Activated T-cell treated with anti-CD3 and anti-CD28 coated beads, Interleukin-2, amount 50 U/mL, for 72 hours (primary cell): ENCODE measurements around the gene SH3RF3. TPM values are rescaled to one million over a fixed set of nuclear protein-coding genes. Genes with fewer than 3 reads are reported as not detected.

Experiments
- ATAC-seq, 2 donors: fragments of 150-1000 bp; cut with Tn5 transposase; replicated peaks in 1 of 2; 2 replicates each; pipeline ENCODE4 v1.10.0; 2021; ENCODE audit warnings: moderate library complexity in 2 of 2, mild to moderate bottlenecking in 1 of 2
- DNase-seq, 2 donors: peaks; one replicate each; pipeline ENCODE4 v3.0.0; 2021 to 2022; ENCODE audit warnings: mixed read lengths in 1 of 2
- H3K27ac Mint-ChIP-seq: one replicate; pipeline ENCODE4 v1.8.0; 2022; ENCODE audit warnings: mild to moderate bottlenecking, moderate library complexity, mixed read lengths
- H3K27me3 Mint-ChIP-seq: one replicate; pipeline ENCODE4 v1.8.0; 2022; ENCODE audit warnings: low read depth, mixed read lengths
- H3K36me3 Mint-ChIP-seq, 2 donors: one replicate each; pipeline ENCODE4 v1.8.0; 2022; ENCODE audit warnings: mixed read lengths in 2 of 2, mild to moderate bottlenecking in 1 of 2; ENCODE audit not compliant: insufficient read depth in 2 of 2
- H3K4me1 Mint-ChIP-seq: one replicate; pipeline ENCODE4 v1.8.0; 2022; ENCODE audit warnings: low read depth, mixed read lengths
- H3K4me3 Mint-ChIP-seq, 2 donors: one replicate each; pipeline ENCODE4 v1.8.0; 2022; ENCODE audit warnings: mild to moderate bottlenecking in 2 of 2, mixed read lengths in 2 of 2, moderate library complexity in 2 of 2
- H3K9me3 Mint-ChIP-seq, 2 donors: one replicate each; pipeline ENCODE4 v1.8.0; 2022; ENCODE audit warnings: mixed read lengths in 2 of 2
- total RNA-seq, 2 donors: library from RNA; stranded (reverse); gene quantifications; one replicate each; pipeline ENCODE4 v1.2.3, GENCODE V29; 2022

SH3RF3 gene
- total RNA-seq, 2 donors from 2014 or later, result 1.0 to 1.2 TPM

GRCh38 chr2:109186656-109187250 lies 57.7 kb downstream of the SH3RF3 start:
- H3K4me3 Mint-ChIP-seq, result no peak overlapping the region
- no peaks in the 10 kb centered on the region for H3K4me1 Mint-ChIP-seq
- no peak overlapping the region for H3K27ac Mint-ChIP-seq
- ATAC-seq, result no peak
- no peaks in the 10 kb centered on the region for H3K27me3 Mint-ChIP-seq
- DNase-seq, result no peak
- H3K9me3 Mint-ChIP-seq, result no peaks in the 10 kb centered on the region
- H3K36me3 Mint-ChIP-seq, result peaks cover 0 to under 1% of the 10 kb centered on the region in 2 donors

GRCh38 chr2:109187711-109188495 lies 58.9 kb downstream of the SH3RF3 start:
- no peaks in the 10 kb centered on the region for H3K27me3 Mint-ChIP-seq
- no peak for ATAC-seq
- DNase-seq, result no peak
- H3K4me3 Mint-ChIP-seq, result no peak overlapping the region
- H3K36me3 Mint-ChIP-seq, result no peaks in the 10 kb centered on the region
- no peaks in the 10 kb centered on the region for H3K9me3 Mint-ChIP-seq
- no peaks in the 10 kb centered on the region for H3K4me1 Mint-ChIP-seq
- no peak overlapping the region for H3K27ac Mint-ChIP-seq

GRCh38 chr2:109188496-109188890 lies 59.5 kb downstream of the SH3RF3 start:
- Mint-ChIP-seq H3K4me3 (no peak overlapping the region), H3K4me1 (no peaks in the 10 kb centered on the region), H3K9me3 (no peaks in the 10 kb centered on the region), H3K27me3 (no peaks in the 10 kb centered on the region), H3K27ac (no peak overlapping the region), H3K36me3 (no peaks in the 10 kb centered on the region)
- DNase-seq (no peak), ATAC-seq (no peak)

- H3K4me3 Mint-ChIP-seq, result no peak overlapping the region
- H3K27ac Mint-ChIP-seq, result no peak overlapping the region
- ATAC-seq (no peak), DNase-seq (no peak)
- H3K4me1 Mint-ChIP-seq, result no peaks in the 10 kb centered on the region
- H3K36me3 Mint-ChIP-seq, result no peaks in the 10 kb centered on the region
- no peaks in the 10 kb centered on the region for H3K9me3 Mint-ChIP-seq
- no peaks in the 10 kb centered on the region for H3K27me3 Mint-ChIP-seq
These were observed 59.9 kb downstream of the SH3RF3 start for GRCh38 chr2:109188898-109189297.

GRCh38 chr2:109189751-109190150 lies 60.7 kb downstream of the SH3RF3 start:
- DNase-seq (no peak), ATAC-seq (no peak)
- Mint-ChIP-seq H3K36me3 (no peaks in the 10 kb centered on the region), H3K27me3 (peaks cover 3% of the 10 kb centered on the region), H3K4me1 (no peaks in the 10 kb centered on the region), H3K4me3 (no peak overlapping the region), H3K27ac (no peak overlapping the region), H3K9me3 (no peaks in the 10 kb centered on the region)

GRCh38 chr2:109193807-109194619 lies 65.0 kb downstream of the SH3RF3 start:
- H3K36me3 Mint-ChIP-seq, result no peaks in the 10 kb centered on the region
- DNase-seq (no peak), ATAC-seq (no peak)
- no peaks in the 10 kb centered on the region for H3K9me3 Mint-ChIP-seq
- no peak overlapping the region for H3K27ac Mint-ChIP-seq
- H3K27me3 Mint-ChIP-seq, result peaks cover 6% of the 10 kb centered on the region
- H3K4me1 Mint-ChIP-seq, result no peaks in the 10 kb centered on the region
- H3K4me3 Mint-ChIP-seq, result no peak overlapping the region

- DNase-seq, result no peak
- Mint-ChIP-seq H3K4me1 (no peaks in the 10 kb centered on the region), H3K4me3 (no peak overlapping the region), H3K36me3 (peaks cover 0 to 2% of the 10 kb centered on the region in 2 donors), H3K9me3 (no peaks in the 10 kb centered on the region), H3K27me3 (peaks cover 6% of the 10 kb centered on the region), H3K27ac (no peak overlapping the region)
- no peak for ATAC-seq
These were observed 65.6 kb downstream of the SH3RF3 start for GRCh38 chr2:109194620-109194937.

- Mint-ChIP-seq H3K4me3 (no peak overlapping the region), H3K27ac (no peak overlapping the region), H3K9me3 (no peaks in the 10 kb centered on the region), H3K27me3 (peaks cover 6% of the 10 kb centered on the region), H3K36me3 (peaks cover 0 to 2% of the 10 kb centered on the region in 2 donors), H3K4me1 (no peaks in the 10 kb centered on the region)
- ATAC-seq, result no peak
- no peak for DNase-seq
These were observed 66.4 kb downstream of the SH3RF3 start for GRCh38 chr2:109195193-109196045.

GRCh38 chr2:109196081-109196875 lies 67.3 kb downstream of the SH3RF3 start:
- Mint-ChIP-seq H3K27me3 (peaks cover 6% of the 10 kb centered on the region), H3K36me3 (peaks cover 0 to 2% of the 10 kb centered on the region in 2 donors), H3K9me3 (no peaks in the 10 kb centered on the region), H3K4me3 (no peak overlapping the region), H3K4me1 (no peaks in the 10 kb centered on the region), H3K27ac (no peak overlapping the region)
- no peak for DNase-seq
- no peak for ATAC-seq

- no peak overlapping the region for H3K4me3 Mint-ChIP-seq
- H3K36me3 Mint-ChIP-seq, result peaks cover 0 to 2% of the 10 kb centered on the region in 2 donors
- no peak overlapping the region for H3K27ac Mint-ChIP-seq
- ATAC-seq (no peak), DNase-seq (no peak)
- H3K27me3 Mint-ChIP-seq, result peaks cover 6% of the 10 kb centered on the region
- no peaks in the 10 kb centered on the region for H3K4me1 Mint-ChIP-seq
- no peaks in the 10 kb centered on the region for H3K9me3 Mint-ChIP-seq
These were observed 68.8 kb downstream of the SH3RF3 start for GRCh38 chr2:109197491-109198418.

- Mint-ChIP-seq H3K4me1 (no peaks in the 10 kb centered on the region), H3K9me3 (no peaks in the 10 kb centered on the region), H3K27ac (no peak overlapping the region), H3K27me3 (peaks cover 3% of the 10 kb centered on the region), H3K36me3 (peaks cover 0 to 2% of the 10 kb centered on the region in 2 donors), H3K4me3 (no peak overlapping the region)
- DNase-seq, result no peak
- no peak for ATAC-seq
These were observed 70.8 kb downstream of the SH3RF3 start for GRCh38 chr2:109199790-109200189.
